Liver (tissue), 3 donors: ENCODE data around the gene ACSS2.

Experiments
- EGR1 ChIP-seq, 2 donors: IDR thresholded peaks; 2 replicates each; pipeline ENCODE4 v1.6.1; 2016 to 2018; ENCODE audit warnings: antibody characterized with exemption in 2 of 2, low read depth in 2 of 2
- GABPA ChIP-seq, 2 donors: IDR thresholded peaks in 1 of 2; conservative IDR thresholded peaks in 1 of 2; 2 replicates each; pipeline ENCODE4 v1.6.1; 2016; ENCODE audit warnings: antibody characterized with exemption in 2 of 2, mild to moderate bottlenecking in 1 of 2, moderate library complexity in 1 of 2
- JUND ChIP-seq, 2 donors: IDR thresholded peaks; 2 replicates each; pipeline ENCODE4 v1.6.1; 2016; ENCODE audit warnings: antibody characterized with exemption in 2 of 2
- RAD21 ChIP-seq, 2 donors: IDR thresholded peaks; 2 replicates each; pipeline ENCODE4 v1.6.1; 2016; ENCODE audit warnings: antibody characterized with exemption in 2 of 2, mild to moderate bottlenecking in 2 of 2
- TAF1 ChIP-seq: conservative IDR thresholded peaks from 2 replicates; pipeline ENCODE4 v1.6.1; 2016; ENCODE audit warnings: antibody characterized with exemption, mild to moderate bottlenecking
- YY1 ChIP-seq: IDR thresholded peaks from 2 replicates; pipeline ENCODE4 v1.6.1; 2016; ENCODE audit warnings: antibody characterized with exemption, mild to moderate bottlenecking
- TF ChIP-seq, protein P1 (sequence below): fragments of 150-350 bp; IDR thresholded peaks from 2 replicates; pipeline ENCODE4 v1.5.1; 2017; ENCODE audit warnings: improper control_type of control experiment, low read depth, low read length; ENCODE audit not compliant: missing input control
- TF ChIP-seq, protein P2 (sequence below): IDR thresholded peaks from 2 replicates; pipeline ENCODE4 v1.6.1; 2016; ENCODE audit warnings: antibody characterized with exemption
- TF ChIP-seq, protein P3 (sequence below): IDR thresholded peaks from 2 replicates; pipeline ENCODE4 v1.6.1; 2016; ENCODE audit warnings: antibody characterized with exemption
- donor health status: healthy.
- donor health status: healthy.

DNA sequence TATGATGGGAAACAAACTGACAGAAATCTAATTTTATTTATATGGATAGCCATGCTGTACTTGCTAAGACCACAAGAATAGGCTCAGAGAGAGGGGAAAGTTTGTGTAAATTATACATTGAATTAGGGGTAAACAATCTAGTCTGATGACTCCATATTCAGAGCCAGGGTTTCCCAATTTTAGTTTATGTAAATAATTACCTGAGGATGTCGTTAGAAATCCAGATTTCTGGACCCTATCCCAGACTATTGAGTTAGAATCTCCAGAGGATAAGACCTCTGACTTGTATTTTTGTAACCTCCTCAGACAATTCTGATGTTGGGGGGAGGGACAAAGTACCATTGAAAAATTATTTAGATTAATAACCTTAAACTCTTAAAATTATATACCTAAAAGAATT is 18.3 kb downstream of the ACSS2 start:
- TF ChIP-seq EGR1 (IDR thresholded peaks at IDR 0.05; ENCODE audit: low read depth in 2 of 2) (no peak), RAD21 (IDR thresholded peaks at IDR 0.05) (no peak), TAF1 (no peak), GABPA (IDR thresholded peaks at IDR 0.05 in 1 of 2, conservative IDR thresholded peaks at IDR 0.05 in 1 of 2) (no peak), YY1 (no peak), JUND (IDR thresholded peaks at IDR 0.05) (no peak)
- TF ChIP-seq, protein P1, sequence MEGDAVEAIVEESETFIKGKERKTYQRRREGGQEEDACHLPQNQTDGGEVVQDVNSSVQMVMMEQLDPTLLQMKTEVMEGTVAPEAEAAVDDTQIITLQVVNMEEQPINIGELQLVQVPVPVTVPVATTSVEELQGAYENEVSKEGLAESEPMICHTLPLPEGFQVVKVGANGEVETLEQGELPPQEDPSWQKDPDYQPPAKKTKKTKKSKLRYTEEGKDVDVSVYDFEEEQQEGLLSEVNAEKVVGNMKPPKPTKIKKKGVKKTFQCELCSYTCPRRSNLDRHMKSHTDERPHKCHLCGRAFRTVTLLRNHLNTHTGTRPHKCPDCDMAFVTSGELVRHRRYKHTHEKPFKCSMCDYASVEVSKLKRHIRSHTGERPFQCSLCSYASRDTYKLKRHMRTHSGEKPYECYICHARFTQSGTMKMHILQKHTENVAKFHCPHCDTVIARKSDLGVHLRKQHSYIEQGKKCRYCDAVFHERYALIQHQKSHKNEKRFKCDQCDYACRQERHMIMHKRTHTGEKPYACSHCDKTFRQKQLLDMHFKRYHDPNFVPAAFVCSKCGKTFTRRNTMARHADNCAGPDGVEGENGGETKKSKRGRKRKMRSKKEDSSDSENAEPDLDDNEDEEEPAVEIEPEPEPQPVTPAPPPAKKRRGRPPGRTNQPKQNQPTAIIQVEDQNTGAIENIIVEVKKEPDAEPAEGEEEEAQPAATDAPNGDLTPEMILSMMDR, result no peak
- TF ChIP-seq, protein P2, sequence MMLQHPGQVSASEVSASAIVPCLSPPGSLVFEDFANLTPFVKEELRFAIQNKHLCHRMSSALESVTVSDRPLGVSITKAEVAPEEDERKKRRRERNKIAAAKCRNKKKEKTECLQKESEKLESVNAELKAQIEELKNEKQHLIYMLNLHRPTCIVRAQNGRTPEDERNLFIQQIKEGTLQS, result no peak
- TF ChIP-seq, protein P3, sequence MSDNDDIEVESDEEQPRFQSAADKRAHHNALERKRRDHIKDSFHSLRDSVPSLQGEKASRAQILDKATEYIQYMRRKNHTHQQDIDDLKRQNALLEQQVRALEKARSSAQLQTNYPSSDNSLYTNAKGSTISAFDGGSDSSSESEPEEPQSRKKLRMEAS, result no peak
